ENCODE data around the gene XYLB. TPM values are rescaled to one million over a fixed set of nuclear protein-coding genes. Genes with fewer than 3 reads are reported as not detected.
"Not testable (repeated sequence)": the region's sequence is repeated elsewhere in the genome, so short reads cannot be mapped to it uniquely, and the experiment has no call there.

The XYLB gene
- total RNA-seq, 8 experiments from 2014 or later: 2.5 to 14.2 (median 5.1) TPM

DNA sequence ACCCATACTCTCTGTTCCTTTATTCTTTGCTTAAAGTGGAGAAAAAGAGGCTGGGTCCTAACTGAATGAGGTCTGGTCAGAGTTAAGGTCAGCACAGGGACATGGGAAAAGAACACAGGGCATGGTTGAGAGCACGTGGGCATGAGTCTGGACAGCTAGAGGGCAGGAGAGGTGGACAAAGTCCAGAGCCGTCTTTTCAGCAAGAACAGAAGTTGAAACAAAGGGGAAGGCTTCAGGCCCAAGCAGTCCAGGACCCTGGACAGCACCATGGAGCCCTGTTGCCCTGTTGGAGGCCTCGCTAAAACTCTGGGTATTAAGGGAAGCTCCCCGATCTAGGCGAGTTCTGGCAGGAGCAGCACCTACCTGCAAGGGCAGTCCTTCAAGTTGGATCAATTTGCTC lies 50.7 kb downstream of the XYLB start:
- WGBS, 10 experiments: 50 to 80% (median 63%) methylated on average over 1 to 5 of the region's 5 CpGs; no CpG with 5 or more reads in 3 of the 10 experiments
- in situ Hi-C loops (cut with MboI; ENCODE audit: low pct_unique_long_range_greater_than_20kb in 2 of 9, low sequenced_read_pairs in 9 of 9, unreplicated experiment in 9 of 9): no loop called here
- Histone ChIP-seq H3K27ac (no peak overlapping the region), H3K4me3 (no peak overlapping the region), H3K4me1 (replicated peaks in 1 of 2) (no peaks in the 10 kb centered on the region)
- peak in 2 of 8 experiments; percentile 21 to 35 for ATAC-seq (replicated peaks in 6 of 8)

DNA sequence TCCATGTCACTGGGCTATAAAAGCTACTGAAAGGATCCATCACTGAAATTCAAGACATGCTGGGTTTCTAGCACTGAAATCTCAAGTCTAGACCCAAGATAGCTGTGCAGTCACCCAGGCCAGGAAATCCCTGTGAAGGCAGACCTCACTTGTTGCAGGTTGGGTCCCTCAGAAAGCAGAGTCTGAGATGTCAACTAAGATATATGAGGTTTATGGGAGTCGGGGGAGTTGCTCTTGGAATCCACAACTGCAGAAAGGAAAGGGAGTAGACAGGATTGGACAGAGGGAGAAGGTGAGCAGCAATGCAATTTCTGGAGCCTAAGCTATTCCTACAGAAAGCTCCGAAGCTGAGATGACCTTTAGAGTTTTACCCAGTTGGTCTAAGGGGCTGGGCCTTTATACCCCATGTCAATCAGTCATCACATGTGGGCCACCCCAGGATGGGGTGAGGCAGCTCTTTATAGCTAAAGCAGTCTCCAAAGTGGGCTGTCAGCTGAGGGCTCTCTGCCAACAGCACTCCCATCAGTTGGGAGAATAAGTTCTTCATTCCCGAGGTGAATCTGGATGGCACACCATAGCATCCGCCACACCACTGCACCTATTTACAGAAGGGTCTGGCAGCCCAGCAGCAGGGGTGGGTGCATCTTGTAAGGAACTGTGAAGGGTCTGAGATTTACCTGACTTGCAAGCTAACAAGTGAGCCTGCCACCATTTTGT lies 54.8 kb downstream of the XYLB start:
- in situ Hi-C loops (cut with MboI; ENCODE audit: low pct_unique_long_range_greater_than_20kb in 2 of 9, low sequenced_read_pairs in 9 of 9, unreplicated experiment in 9 of 9): no loop called here
- Histone ChIP-seq H3K27ac (no peak overlapping the region), H3K4me1 (replicated peaks in 1 of 2) (no peaks in the 10 kb centered on the region), H3K4me3 (no peak overlapping the region)
- WGBS, 10 experiments: 53 to 100% (median 76%) methylated on average over 1 to 3 of the region's 4 CpGs; no CpG with 5 or more reads in 6 of the 10 experiments
- no peak for ATAC-seq (replicated peaks in 6 of 8)

DNA sequence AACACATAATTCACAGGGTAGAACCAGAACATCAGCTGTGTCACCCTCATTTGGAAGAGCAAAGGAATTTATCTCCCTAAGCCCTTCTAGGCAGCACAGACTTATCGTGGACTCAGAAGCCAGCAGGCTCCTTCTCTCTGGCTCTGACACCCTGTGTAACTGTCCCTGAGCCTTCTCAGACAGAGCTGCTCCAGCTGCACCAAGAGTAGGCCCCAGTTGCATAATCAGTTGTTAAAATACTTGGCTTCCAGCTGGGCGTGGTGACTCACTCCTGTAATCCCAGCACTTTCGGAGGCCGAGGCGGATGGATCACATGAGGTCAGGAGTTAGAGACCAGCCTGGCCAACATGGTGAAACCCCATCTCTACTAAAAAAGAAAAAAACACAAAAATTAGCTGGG lies 57.7 kb downstream of the XYLB start:
- H3K27ac ChIP-seq: no peak overlapping the region
- H3K4me1 ChIP-seq (replicated peaks in 1 of 2): no peaks in the 10 kb centered on the region
- in situ Hi-C loops (cut with MboI; ENCODE audit: low pct_unique_long_range_greater_than_20kb in 2 of 9, low sequenced_read_pairs in 9 of 9, unreplicated experiment in 9 of 9): no loop called here
- H3K4me3 ChIP-seq: no peak overlapping the region
- ATAC-seq (replicated peaks in 6 of 8): peak in 2 of 8 experiments; percentile 98 to 100
- 0 to 100% (median 74%) methylated on average over 1 to 4 of the region's 5 CpGs; no CpG with 5 or more reads in 2 of the 10 experiments for WGBS, 10 experiments

DNA sequence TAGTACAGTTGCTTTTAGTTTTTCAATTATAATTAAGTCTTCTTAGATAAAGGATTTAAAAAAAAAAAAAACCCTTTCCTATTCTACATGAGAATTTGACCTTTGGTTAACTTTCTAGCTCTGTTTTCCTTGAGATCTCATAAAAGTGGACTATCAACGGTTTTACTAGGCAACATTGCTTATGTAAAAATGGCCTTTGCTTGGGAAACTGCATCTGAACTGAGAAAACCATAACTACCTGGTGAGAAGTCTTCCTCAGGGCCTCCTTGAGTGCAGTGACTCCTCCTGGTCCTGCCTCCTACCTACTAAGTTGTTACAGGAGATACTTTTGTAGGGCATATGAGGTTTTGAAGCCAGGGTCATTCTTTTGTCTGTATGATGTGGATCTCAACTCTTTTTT lies 65.0 kb downstream of the XYLB start:
- in situ Hi-C loops (cut with MboI; ENCODE audit: low pct_unique_long_range_greater_than_20kb in 2 of 9, low sequenced_read_pairs in 9 of 9, unreplicated experiment in 9 of 9): no loop called here
- Histone ChIP-seq H3K4me3 (no peak overlapping the region), H3K27ac (no peak overlapping the region), H3K4me1 (replicated peaks in 1 of 2) (no peaks in the 10 kb centered on the region)
- ATAC-seq (replicated peaks in 6 of 8): no peak
- 54 to 100% (median 75%) methylated on average over 1 of the region's 1 CpG; no CpG with 5 or more reads in 2 of the 10 experiments for WGBS, 10 experiments

DNA sequence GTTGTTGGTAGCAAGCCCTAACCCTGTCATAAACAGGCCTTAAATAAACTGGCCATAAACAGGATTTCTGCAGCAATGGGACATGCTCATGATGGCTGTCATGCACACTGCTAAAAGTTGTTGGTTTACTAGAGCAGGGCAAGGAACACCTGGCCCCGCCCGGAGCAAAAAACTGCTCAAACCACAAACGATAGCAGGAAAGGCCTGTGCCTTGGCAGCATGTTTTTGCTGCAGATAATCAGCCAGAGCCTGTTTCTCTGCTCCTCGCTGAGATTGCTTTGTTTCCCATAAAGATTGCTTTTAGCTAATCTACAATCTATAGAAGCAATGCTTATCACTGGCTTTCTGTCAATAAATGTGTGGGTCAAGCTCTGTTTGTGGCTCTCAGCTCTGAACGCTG lies 74.2 kb downstream of the XYLB start:
- H3K27ac ChIP-seq; ATAC-seq (replicated peaks in 6 of 8); H3K4me3 ChIP-seq; H3K4me1 ChIP-seq (replicated peaks in 1 of 2); in situ Hi-C loops (cut with MboI; ENCODE audit: low pct_unique_long_range_greater_than_20kb in 2 of 9, low sequenced_read_pairs in 9 of 9, unreplicated experiment in 9 of 9): not testable (repeated sequence)
- 79 to 100% (median 100%) methylated on average over 1 to 3 of the region's 5 CpGs; no CpG with 5 or more reads in 6 of the 10 experiments for WGBS, 10 experiments

DNA sequence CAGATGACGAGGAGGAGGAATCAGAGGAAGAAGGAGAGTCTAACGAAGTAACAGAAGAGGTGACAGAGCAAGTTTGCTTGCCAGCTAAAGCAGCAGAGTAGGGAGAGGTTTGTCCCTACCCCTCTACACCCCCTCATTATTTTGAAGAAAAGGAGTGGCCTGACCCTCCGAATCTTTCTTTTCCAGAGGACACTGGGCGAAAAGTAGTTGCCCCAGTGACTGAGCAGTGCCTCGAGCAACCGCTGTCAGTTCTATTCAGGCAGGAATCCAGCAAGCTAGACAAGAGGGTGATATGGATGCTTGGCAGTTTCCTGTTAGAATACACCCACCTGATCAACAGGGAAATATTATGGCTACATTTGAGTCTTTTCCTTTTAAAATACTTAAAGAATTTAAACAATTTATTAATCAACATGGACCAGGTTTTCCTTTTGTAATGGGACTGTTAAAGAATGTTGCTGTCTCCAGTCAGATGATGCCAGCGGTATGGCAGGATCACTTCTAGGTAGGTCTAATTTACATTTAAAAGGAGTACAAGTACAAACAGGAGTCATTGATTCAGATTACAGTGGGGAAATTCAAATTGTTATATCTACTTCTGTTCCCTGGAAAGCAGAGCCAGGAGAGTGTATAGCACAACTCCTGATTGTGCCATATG lies 75.2 kb downstream of the XYLB start:
- 53 to 100% (median 79%) methylated on average over 1 to 7 of the region's 7 CpGs; no CpG with 5 or more reads in 1 of the 10 experiments for WGBS, 10 experiments
- H3K4me3 ChIP-seq: no peak overlapping the region
- H3K27ac ChIP-seq: no peak overlapping the region
- no peaks in the 10 kb centered on the region for H3K4me1 ChIP-seq (replicated peaks in 1 of 2)
- in situ Hi-C loops (cut with MboI; ENCODE audit: low pct_unique_long_range_greater_than_20kb in 2 of 9, low sequenced_read_pairs in 9 of 9, unreplicated experiment in 9 of 9): no loop called here
- no peak for ATAC-seq (replicated peaks in 6 of 8)

DNA sequence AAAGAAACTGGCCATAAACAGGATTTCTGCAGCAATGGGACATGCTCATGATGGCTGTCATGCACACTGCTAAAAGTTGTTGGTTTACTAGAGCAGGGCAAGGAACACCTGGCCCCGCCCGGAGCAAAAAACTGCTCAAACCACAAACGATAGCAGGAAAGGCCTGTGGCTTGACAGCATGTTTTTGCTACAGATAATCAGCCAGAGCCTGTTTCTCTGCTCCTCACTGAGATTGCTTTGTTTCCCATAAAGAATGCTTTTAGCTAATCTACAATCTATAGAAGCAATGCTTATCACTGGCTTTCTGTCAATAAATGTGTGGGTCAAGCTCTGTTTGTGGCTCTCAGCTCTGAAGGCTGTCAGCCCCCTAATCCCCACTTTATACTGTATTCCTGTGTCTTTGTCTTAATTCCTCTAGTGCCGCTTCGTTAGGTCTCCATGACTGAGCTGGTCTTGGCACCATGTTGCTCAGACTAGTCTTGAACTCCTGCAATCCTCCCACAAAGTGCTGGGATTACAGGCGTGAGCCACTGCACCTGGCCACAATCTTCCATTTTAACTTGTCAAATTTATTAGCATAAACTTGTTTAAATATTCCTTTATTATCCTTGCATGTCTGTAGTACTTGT lies 80.3 kb downstream of the XYLB start:
- H3K4me3 ChIP-seq; H3K4me1 ChIP-seq (replicated peaks in 1 of 2); ATAC-seq (replicated peaks in 6 of 8); in situ Hi-C loops (cut with MboI; ENCODE audit: low pct_unique_long_range_greater_than_20kb in 2 of 9, low sequenced_read_pairs in 9 of 9, unreplicated experiment in 9 of 9); H3K27ac ChIP-seq: not testable (repeated sequence)
- WGBS, 10 experiments: 63 to 100% (median 86%) methylated on average over 1 to 5 of the region's 6 CpGs; no CpG with 5 or more reads in 1 of the 10 experiments

DNA sequence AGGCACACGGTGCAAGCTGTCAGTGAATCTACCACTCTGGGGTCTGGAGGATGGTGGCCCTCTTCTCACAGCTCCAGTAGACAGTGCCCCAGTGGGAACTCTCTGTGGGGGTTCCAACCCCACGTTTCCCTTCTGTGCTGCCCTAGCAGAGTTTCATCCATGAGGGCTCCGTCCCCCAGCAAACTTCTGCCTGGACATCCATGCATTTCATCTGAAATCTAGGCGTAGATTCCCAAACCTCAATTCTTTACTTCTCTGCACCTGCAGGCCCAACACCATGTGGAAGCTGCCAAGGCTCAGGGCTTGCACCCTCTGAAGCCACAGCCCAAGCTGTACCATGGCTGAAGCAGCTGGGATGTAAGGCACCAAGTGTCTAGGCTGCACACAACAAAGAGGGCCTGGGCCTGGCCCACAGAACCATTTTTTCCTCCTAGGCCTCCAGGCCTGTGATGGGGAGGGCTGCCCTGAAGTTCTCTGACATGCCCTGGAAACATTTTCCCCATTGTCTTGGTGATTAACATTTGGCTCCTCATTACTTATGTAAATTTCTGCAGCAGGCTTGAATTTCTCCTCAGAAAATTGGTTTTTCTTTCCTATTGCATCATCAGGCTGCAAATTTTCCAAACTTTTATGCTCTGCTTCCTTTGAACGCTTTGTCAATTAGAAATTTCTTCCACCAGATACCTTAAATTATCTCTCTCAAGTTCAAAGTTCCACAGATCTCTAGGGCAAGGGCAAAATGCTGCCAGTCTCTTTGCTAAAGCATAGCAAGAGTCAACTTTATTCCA lies 86.5 kb downstream of the XYLB start:
- H3K4me1 ChIP-seq (replicated peaks in 1 of 2); ATAC-seq (replicated peaks in 6 of 8); H3K27ac ChIP-seq; H3K4me3 ChIP-seq; in situ Hi-C loops (cut with MboI; ENCODE audit: low pct_unique_long_range_greater_than_20kb in 2 of 9, low sequenced_read_pairs in 9 of 9, unreplicated experiment in 9 of 9): not testable (repeated sequence)
- WGBS, 10 experiments: 89 to 100% (median 96%) methylated on average over 1 to 4 of the region's 5 CpGs; no CpG with 5 or more reads in 1 of the 10 experiments

DNA sequence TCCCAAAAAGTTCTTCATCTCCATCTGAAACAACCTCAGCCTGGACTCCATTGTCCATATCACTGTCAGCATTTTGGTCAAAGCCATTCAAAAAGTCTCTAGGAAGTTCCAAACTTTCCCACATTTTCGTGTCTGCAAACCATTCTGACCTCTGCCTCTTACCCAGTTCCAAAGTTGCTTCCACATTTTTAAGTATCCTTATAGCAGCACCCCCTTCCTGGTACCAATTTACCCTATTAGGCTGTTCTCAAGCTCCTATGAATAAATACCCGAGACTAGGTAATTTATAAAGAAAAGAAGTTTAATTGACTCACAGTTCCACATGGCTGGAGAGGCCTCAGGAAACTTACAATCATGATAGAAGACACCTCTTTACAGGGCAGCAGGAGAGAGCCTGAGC lies 87.1 kb downstream of the XYLB start:
- WGBS, 10 experiments: 0 to 89% (median 68%) methylated on average over 1 to 2 of the region's 2 CpGs; no CpG with 5 or more reads in 2 of the 10 experiments
- H3K4me1 ChIP-seq (replicated peaks in 1 of 2); H3K27ac ChIP-seq; H3K4me3 ChIP-seq; in situ Hi-C loops (cut with MboI; ENCODE audit: low pct_unique_long_range_greater_than_20kb in 2 of 9, low sequenced_read_pairs in 9 of 9, unreplicated experiment in 9 of 9); ATAC-seq (replicated peaks in 6 of 8): not testable (repeated sequence)

DNA sequence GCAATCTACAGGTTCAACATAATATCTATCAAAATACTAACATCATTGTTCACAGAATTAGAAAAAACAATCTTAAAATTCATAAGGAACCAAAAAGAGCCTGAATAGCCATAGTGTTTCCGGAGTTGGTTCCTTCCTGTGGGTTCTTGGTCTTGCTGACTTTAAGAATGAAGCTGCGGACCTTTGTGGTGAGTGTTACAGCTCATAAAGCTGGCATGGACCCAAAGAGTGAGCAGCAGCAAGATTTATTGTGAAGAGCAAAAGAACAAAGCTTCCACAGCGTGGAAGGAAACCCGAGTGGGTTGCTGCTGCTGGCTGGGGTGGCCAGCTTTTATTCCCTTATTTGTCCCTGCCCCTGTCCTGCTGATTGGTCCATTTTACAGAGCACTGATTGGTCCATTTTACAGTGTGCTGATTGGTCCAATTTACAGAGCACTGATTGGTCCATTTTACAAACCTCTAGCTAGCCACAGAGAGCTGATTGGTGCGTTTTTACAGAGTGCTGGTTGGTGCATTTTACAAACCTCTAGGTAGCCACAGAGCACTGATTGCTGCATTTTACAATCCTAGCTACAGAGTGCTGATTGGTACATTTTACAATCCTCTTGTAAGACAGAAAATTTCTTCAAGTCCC lies 92.0 kb downstream of the XYLB start:
- H3K27ac ChIP-seq; in situ Hi-C loops (cut with MboI; ENCODE audit: low pct_unique_long_range_greater_than_20kb in 2 of 9, low sequenced_read_pairs in 9 of 9, unreplicated experiment in 9 of 9); ATAC-seq (replicated peaks in 6 of 8); H3K4me1 ChIP-seq (replicated peaks in 1 of 2); H3K4me3 ChIP-seq: not testable (repeated sequence)
- WGBS, 10 experiments: 56 to 100% (median 93%) methylated on average over 1 to 4 of the region's 5 CpGs; no CpG with 5 or more reads in 2 of the 10 experiments

DNA sequence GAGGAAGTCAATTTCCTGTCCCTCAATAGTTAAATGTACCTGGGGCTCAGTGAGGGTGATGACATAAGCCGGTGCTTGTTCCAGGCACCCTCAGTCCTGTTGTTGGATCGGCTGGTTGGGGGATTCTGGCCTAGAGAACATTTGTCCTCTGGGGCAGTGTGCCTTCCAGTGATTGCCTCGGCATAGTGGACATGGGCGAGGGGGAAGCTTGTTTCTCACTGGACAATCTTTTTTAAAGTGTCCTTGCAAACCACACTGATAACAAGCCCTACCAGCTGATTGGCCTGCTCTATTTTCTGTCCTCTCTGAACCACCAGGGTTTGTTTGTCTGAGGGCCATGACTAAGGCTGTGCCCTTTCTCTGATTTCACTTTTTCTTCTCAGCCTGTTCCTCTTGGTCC lies 96.6 kb downstream of the XYLB start:
- H3K4me1 ChIP-seq (replicated peaks in 1 of 2); ATAC-seq (replicated peaks in 6 of 8); in situ Hi-C loops (cut with MboI; ENCODE audit: low pct_unique_long_range_greater_than_20kb in 2 of 9, low sequenced_read_pairs in 9 of 9, unreplicated experiment in 9 of 9); H3K27ac ChIP-seq; H3K4me3 ChIP-seq: not testable (repeated sequence)
- 0 to 100% (median 78%) methylated on average over 1 to 3 of the region's 4 CpGs; no CpG with 5 or more reads in 3 of the 10 experiments for WGBS, 10 experiments

DNA sequence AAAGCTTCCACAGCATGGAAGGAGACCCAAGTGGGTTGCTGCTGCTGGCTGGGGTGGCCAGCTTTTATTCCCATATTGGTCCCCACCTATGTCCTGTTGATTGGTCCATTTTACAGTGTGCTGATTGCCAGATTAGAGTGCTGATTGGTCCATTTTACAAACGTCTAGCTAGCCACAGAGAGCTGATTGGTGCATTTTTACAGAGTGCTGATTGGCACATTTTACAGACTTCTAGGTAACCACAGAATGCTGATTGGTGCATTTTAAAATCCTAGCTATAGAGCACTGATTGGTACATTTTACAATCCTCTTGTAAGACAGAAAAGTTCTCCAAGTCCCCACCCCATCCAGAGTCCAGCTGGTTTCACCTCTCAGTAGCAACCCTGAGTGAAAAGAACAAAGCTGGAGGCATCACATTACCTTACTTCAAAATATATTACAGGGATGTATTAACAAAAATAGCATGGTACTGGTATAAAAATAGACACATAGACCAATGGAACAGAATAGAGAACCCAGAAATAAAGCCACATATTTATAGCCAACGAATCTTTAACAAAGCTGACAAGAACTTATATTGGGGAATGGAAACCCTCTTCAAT lies 99.6 kb downstream of the XYLB start:
- Histone ChIP-seq H3K4me1 (replicated peaks in 1 of 2) (no peaks in the 10 kb centered on the region), H3K27ac (no peak overlapping the region), H3K4me3 (no peak overlapping the region)
- WGBS, 10 experiments: 28 to 93% (median 73%) methylated on average over 1 to 2 of the region's 2 CpGs; no CpG with 5 or more reads in 2 of the 10 experiments
- in situ Hi-C loops (cut with MboI; ENCODE audit: low pct_unique_long_range_greater_than_20kb in 2 of 9, low sequenced_read_pairs in 9 of 9, unreplicated experiment in 9 of 9): no loop called here
- ATAC-seq (replicated peaks in 6 of 8): no peak
